ENCODE measurements around the gene CNGA2.

DNA sequence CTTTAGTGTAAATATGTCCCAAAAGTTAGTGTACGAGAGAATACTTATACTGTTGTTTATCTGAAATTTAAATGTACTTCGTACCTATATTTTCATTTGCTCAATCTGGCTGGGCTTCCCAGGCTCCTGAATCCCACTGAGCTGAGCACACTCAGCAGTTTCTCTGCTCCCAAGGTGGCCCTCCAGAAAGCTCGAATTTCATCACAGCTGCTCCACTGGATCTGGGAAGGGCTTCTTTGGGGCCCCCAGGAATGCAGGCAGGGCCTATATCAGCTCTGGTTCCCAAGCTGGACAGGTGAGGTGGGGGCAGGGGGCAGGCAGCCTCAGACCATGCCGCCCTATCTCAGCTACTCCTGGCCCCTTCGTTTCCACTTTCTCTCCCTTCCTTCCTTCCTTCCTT lies 20.2 kb upstream of the CNGA2 start:
- TF ChIP-seq, protein P1, sequence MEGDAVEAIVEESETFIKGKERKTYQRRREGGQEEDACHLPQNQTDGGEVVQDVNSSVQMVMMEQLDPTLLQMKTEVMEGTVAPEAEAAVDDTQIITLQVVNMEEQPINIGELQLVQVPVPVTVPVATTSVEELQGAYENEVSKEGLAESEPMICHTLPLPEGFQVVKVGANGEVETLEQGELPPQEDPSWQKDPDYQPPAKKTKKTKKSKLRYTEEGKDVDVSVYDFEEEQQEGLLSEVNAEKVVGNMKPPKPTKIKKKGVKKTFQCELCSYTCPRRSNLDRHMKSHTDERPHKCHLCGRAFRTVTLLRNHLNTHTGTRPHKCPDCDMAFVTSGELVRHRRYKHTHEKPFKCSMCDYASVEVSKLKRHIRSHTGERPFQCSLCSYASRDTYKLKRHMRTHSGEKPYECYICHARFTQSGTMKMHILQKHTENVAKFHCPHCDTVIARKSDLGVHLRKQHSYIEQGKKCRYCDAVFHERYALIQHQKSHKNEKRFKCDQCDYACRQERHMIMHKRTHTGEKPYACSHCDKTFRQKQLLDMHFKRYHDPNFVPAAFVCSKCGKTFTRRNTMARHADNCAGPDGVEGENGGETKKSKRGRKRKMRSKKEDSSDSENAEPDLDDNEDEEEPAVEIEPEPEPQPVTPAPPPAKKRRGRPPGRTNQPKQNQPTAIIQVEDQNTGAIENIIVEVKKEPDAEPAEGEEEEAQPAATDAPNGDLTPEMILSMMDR (IDR thresholded peaks at IDR 0.05), result no peak
- TF ChIP-seq POLR2A (IDR thresholded peaks at IDR 0.05), result no peak

Measured in uterus (tissue), 2 donors.